SHP77 treated with DMSO at 0.1 percent for 48 hours (cell line): ENCODE data around the gene DENND2D.

Experiments
- DNase-seq: peaks from one replicate; lab custom pipeline; 2025; lab: John Stamatoyannopoulos, UW

The DENND2D gene

DNA sequence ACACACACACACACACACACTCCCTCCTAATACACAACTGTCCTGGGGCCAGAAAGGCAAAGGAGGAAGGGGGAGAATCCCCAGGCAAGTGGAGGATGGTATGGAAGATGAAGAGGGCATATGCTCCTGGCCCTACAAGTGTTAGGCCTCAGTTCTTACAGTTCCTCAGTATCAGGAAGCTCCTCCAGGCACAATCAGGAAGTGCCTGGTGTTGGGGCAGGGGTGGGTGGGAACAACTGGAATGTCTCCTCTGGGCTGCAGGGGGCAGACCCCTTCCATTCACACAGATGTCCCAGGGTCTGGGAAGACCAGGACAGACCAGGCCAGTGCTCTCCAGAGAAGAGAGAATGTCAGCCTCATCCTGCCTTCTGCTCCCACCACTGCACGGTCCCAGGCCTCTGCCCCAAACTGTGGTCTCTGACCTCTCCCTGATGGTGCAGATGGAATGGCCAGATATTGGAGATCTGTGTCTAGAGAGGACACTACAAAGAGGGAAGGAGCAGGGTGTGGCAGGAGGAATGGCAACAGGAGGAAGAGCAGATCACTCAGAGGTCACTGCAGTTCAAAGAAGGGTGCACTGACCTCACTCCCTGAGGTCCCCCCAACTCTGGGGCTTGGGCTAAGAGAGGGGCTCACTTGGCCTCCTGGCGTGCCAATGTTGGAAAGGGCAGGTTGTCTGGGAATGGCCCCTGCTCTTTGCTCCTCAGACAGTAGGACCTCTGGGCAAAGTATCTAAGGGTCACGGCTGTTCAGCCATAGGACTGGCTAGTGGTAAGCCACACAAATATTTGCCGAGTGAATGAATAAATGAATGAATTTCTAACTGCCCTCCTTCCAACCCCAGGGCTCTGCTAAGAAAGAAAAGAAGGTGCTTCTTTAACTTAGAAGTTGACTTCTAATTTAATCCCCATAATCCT is 2.5 kb upstream of the DENND2D start:
- no peak for DNase-seq

DNA sequence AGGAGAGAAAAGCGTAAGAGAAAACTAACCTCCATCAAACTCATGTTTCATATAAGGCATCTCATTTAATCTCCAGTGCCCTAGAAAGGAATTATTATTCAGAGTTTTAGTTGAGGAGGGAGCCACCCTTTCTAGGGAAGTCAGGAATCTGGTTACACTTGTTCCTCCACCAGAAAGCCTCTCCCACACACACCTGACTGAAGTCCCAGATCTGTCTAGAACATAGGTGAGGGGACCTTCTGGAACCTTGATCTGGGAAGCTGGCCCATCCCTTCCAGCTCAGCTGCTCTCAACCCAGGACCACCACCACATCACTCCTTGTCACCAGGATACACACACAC is 1.9 kb upstream of the DENND2D start:
- DNase-seq, result no peak

DNA sequence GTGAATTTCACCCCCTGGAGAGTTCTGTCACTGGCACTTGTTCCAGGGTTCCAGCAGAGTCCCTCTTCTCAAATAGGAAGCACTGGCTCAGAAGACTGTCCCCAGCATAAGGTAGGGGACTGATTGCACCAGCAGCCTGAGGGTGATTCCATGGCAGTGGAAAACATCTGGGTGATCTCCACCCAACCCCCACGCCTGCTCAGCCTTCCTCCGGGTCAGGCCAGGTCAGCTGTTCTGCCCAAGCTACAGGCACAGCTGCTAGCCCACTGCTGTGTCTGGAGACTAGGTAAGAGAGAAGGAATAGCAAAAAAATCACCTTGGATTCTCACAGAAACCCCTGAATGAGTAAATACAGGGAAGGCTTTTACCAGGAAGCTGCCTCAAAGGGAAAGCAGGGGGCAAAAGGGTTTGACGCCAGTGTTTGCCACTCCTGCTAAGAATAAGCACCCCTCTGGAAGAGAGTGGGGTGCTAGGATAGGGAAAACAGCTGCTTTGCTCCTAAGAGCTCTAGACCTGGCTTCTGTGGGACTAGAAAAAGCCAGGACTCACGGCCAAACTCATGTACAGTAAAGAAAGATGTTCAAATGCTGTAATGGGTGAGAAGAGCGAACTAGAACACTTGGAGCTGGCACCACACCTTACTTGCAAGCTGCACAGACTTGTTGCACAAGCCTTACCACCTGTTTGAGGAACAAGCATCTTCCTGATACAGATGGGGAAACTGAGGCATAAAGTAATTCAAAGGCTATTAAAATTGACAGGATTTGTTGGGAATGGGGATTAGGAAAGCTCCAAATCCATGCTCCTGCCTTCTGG is 1.0 kb upstream of the DENND2D start:
- DNase-seq, result no peak

DNA sequence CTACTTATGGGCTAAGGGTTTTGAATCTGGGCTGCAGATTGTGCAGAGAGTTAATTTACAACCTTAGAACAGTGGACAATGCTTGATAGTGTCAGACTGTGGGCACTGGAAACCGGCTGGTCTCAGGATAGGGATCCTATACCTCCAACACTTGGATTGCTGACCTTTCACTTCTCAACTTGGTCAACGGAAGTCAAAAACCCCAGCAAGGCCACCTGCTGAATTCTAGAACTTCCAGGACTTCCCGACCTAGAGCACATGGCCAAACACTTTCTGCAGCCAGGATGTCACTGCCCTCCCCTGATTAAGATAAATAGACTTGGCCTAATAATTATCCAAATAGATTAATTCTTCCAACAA is 336 bp upstream of the DENND2D start:
- DNase-seq, result no peak

DNA sequence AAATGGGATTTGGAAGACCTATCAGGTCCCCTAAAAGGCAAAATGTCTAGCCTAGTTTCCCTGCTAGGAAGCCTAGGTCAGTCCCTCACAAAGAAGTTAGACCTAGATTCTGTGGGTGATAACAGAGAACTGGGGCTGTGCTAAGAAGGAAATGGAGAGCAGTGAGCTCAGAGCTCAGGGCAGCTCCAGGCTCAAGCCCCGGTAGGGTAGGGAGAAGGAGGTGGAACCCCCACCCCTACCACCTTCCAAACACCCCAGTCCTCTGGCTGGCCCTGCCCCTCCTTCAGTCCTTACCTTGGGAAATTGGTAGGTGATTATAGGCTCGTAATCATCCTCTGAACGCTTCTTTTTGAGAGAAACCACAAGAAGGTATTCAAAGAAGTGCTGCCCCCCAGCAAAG is 1.1 kb downstream of the DENND2D start:
- DNase-seq, result no peak

DNA sequence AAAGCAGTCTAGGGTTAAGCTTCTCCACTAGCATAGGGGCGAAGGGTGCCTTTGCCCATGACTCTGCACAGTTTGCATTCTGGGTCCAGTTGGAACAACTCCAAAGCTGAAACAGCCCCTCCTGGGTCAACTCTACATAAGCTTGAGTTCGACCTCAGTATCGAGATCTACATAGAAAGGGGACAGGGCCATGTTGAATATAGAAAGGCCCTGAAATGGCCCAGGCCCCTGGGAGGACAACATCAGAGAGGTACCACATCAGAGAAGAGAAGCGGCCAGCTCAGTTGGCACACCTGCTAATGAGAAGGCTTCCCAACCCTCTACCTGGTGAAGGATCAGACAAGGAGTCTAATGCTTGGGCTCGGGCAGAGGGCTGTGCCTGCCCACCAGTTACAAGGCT is 1.6 kb downstream of the DENND2D start:
- no peak for DNase-seq

DNA sequence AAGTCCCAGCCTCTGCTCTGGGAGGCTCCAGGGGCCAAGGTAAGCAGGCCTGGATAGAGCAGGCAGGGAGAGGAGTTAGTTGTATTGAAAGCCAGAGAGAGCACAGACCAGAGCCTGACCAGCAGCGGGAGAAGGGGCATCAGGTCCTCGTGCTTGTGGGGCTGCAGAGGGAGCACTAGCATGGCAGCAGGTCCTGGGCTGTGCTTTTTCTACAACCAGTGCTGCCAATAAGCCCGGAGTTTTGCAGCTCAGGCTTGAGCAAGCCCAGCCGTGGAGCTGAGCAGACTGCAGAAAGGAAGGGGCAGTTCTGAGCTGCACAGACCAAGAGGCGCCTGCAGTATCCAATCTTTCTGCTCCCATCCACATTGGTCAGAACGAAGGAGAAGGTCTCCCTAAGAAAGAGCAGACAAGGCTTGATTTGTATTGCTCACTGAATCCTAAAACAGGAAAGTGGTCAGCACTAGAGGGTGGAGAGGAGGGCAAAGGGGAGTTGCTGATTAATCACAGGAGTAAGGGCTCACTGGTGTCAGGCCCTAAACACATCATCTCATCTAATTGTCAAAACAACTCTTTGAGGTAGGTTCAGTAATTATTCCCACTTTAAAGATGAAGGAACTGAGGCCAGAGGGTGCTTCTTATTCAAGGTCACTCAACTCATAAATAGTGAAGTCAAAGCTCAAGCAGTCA is 2.7 kb downstream of the DENND2D start:
- DNase-seq, result no peak

DNA sequence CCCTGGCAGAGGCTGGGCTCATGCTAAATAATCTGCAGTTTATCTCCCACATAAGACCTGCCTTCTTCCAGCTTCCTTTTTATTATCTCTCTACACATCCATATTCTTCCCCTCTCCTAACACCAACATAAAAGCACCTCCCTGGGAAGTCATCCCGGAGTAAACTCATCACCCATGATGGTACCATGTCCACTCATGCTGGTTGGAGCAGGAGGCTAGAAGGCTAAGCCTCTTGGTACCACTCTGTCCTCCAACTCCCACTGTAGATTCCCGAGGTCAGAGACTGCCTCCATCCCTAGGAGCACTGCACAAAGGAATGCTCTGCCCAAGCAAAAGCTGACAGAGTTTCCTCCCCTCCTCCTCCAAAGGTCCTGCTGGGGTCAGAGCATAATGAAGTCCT is 4.2 kb downstream of the DENND2D start:
- no peak for DNase-seq

DNA sequence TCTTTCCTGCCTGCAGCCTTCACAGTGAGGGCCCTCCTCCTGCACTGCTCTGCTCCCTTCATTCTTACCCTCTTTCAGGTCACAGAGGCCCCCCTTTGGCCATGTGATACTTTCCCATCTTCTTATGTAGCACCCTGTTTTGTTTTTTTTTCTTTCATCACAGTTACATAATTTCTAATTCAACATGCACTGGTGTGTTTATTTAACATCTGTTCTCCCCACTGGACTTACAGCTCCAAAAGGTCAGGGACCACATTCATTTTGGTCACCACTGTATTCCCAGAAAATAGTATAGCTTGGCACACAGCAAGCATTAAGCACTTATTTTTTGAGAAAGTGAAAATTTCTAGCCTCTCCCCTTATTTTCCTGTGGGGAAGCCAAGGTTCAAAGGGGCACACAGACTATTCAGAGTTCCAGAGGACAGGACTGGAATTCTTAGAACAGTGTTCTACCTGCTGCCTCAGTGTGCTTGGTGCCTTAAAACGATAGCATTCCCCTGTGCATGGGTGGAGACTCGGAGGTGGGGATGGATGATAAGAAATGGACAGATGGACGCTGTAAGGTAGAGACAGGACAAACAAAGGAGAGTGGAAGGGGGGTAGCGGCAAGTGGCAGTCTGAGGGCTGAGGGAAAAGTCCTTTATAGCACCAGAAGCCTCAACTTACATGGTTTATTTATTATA is 5.3 kb downstream of the DENND2D start:
- DNase-seq, result no peak

DNA sequence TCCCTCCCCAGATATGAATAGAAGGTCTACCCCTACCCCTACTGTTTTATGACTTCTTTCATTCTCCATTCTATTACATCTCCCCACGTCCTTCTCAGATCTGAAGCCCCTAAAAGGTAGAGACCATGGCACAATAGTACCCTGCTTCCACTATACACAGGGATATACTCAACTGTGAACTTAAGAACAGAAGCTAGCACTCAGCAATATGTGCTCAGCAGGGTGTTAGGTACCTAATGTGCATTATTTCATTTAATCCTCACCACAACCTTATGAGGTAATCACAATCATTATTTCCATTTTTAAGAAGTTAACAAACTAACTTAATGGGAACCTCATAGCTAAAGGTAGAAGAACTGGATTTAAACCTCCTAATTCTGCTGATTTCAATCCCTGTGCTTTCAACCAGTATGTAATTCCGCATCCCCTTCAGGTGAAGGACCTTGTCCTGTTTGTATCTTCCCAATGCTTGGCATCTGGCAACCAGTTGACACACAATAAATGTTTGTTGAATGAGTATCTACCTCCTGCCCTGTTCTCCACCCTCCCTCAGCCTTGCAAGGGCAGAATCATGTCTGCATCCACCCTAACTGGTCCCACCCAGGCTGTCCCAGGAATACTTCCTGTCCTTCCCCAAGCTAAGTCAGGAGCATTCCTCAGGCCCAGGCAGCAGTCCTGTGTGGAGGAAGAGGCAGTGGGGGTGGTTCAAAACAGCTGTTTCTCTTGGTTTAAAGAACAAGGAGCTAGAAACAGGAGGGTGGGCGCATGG is 6.5 kb downstream of the DENND2D start:
- DNase-seq, result no peak

DNA sequence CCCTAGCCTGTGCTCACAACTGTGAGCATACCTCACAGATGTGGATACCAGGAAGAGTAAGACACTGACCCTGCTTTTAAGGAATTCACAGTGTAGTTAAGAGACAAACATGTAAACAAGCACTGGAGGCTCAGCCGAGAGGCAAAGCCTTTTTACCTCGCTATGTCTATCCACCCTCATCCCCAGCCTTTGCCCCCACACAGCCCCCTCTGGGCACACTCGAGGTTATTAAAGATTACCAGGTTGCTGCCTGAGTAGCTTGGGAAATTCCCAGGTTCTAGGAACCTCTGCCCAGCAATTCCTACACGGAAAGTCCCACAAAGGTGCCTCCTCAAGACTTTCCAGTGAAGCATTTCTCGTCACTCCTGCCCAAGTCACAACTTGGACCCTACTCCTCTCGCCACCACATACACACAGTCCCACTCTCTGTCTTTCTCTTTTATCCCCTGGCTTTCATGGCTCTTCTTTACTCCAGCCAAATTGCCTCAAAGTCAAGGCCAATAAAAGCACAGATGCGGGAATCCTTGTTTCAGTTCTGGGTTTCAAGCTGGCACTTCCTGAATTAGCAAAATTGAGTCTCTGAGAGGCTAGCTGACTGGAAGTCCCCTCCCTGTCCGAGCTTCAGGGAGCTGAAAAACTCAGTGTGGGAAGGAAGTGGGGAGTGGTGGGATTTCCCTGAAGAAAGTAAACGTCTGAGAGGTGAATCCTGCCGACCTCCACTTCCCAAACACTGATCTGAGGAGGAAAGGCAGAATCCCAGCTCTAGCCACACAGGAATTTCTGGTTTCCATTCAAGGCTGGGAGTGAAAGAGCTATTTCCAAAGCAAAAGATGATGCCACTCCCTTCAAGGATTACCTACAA is 7.6 kb downstream of the DENND2D start:
- DNase-seq, result no peak

DNA sequence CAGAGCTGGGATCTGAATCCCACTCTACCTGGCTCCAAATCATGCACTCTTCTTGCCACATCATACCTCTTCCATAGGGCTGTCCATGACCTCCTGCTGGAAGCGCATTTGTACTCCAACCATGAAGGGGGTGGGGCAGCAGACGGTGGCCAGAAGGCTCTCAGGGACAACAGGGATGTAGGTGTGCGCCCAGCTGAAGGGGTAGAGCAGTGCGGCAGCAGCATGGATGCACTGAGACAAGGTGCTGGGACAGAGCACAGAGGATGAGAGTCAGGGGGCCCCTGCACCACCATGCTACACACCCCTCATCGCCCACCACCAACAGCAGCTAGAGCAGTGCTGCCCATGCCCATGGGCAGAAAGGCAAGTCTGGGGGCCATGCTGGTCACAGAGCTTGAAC is 8.4 kb downstream of the DENND2D start:
- no peak for DNase-seq

DNA sequence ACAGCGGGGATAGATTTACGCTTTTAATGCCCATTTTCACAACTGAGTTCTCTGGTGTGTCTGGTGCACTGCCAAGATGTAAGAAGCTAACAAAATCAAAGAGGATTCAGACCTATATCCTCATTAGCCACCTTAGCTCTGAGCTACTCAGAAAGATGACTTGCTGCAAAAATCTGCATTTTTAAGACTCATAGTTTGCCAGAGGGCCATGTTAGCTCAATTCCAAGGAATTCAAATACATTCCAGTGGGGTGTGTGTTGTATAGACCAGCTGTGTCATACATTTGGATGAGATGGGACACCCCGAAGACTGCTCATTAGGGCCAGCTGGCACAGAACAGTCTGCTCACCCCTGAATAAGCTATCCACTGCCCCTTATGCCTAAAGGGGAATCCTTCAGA is 8.9 kb downstream of the DENND2D start:
- no peak for DNase-seq

DNA sequence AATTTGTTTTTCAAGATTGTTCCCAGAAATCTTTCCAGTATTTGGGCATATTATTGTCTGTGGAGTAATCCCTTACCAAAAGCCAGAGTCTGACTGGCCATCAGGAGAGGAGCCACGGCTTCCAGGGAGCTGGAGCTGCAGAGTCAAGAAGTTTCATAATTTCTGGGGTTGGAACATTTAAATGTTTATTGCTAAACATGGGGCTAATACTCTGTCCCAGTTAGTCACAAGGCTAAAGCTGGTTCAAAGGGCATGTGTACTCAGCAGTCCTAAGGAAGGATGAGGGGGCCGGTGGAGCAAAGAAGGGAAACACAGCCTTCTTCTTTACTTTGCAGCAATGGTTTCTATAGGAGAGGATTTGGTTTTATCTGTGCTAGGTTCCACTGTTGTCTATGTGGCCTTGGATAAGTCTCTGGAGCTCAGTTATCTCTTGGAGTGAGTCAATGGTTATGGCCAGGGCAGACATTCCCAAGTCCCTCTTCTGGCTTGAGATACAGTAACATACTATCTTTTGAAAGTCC is 9.5 kb downstream of the DENND2D start:
- no peak for DNase-seq

DNA sequence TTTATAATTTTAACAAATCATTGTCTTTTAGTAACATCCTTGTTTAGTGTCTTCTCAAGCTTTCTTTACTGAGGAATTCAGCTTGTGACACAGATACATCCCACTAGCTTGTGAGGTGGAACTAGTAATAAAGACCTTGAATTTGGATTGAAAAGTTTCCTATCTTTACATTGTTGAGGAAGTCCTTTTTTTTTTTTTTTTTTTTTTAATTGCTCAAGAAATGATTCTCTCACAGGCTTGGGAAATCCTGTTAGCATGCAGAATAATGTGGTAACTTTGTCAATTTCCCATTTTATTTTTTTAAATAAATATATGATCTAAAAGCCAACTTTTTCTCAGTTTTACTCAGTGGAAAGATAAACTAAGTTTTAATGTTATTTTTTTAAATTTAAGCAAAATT is 15.8 kb downstream of the DENND2D start:
- DNase-seq, result no peak

DNA sequence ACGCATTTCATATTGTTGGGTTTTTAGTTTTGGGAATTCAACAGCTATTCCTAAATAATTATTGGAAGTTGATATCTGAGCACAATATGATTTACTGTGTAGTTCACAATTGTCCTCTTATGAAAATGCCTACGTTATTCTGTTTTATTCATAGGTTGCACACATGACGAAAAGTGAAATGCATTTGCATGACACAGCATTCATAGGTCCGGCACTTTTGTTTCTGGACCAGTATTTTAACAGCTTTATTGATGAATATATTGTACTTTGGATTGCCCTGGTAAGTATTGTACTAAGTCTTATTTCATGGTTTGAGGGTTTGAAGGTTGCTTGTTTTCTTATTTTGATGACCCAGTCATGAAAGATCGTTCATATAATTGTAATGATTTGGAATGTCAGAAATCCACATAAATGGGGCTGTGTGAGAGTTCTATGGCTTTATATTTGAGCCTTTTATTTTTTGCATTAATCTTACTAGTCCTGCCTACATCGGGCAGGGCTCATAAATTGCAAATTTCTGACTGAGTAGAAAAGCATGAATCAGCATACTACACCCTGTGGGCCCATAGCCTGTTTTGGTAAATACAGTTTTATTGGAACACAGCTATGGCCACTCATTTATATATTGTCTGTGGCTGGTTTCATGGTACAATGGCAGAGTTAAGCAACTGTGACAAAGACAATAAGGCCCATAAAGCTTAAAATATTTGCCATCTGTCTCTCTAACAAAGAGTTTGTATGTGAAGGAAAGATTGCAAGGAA is 17.0 kb downstream of the DENND2D start:
- DNase-seq, result no peak

DNA sequence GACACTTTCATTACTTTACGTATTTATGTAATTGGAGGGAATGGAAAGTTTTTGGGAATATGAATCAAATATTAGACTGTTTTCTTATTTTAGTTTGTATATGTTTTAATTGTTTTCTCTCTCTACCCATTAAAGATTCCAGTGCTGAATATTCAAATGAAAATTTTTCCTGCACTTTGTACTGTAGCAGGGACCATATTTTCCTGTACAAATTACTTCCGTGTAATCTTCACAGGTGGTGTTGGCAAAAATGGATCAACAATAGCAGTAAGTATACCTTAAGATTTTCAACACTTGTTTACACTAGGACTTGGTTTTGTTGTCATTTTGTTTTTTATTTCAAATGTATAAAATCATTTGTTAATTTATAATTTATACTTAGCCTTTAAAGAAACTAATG is 18.4 kb downstream of the DENND2D start:
- no peak for DNase-seq

DNA sequence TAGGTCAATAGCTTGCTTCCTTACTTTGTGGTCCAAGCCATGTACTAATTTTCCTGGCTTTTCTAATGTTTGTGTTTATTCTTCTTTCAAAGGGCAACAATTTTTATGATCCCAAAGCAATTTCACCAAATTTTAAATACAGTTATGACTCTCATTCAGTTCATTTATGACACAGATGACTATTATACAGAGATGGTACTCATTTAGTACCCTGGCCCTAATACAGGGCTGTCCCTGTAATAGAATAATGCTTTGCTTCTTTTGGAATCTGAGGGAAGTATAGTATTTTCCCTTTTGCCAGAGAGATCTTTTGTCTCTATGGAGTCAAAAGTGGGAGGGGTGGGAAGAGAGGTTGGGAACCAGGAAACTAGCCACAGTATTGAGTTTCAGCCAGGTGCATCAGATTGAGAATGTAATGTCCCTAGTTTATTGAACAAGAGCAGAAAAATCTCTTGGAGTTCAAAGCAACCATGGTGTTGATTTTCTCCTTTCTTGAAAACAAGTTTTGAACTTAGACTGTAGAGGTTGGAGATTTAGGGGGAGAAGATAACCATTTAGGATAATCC is 20.4 kb downstream of the DENND2D start:
- DNase-seq, result no peak

DNA sequence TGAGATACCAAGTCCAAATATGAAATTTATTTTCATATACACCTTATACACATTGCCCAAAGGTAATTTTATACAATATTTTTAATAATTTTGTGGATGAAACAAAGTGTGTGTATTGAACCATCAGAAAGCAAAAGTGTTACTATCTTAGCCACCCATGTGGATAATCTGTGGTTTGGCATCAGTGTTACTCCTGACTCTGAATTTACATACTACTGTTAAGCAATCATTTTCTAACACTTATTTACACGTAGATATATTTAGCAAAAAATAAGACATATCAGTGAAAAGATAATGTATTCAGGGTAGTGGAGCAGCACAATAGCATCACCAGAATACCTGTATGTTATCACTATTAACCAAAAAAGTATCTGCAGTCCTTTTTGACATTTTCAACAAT is 23.8 kb downstream of the DENND2D start:
- DNase-seq, result no peak
